Stimulated activated CD4-positive, alpha-beta T cell treated with anti-CD3 and anti-CD28 coated beads, Interleukin-12 subunit alpha, Interleukin-12 subunit beta, amount 100 ng/mL, for 48 hours (primary cell): ENCODE results near the gene A2ML1.
"Not testable (repeated sequence)": the region's sequence is repeated elsewhere in the genome, so short reads cannot be mapped to it uniquely, and the experiment has no call there.

Experiments
- DNase-seq, 3 donors: peaks; one replicate each; pipeline ENCODE4 v3.0.0-alpha.2; 2020; ENCODE audit warnings: low read depth in 2 of 3, low spot score in 1 of 3

A2ML1 gene

DNA sequence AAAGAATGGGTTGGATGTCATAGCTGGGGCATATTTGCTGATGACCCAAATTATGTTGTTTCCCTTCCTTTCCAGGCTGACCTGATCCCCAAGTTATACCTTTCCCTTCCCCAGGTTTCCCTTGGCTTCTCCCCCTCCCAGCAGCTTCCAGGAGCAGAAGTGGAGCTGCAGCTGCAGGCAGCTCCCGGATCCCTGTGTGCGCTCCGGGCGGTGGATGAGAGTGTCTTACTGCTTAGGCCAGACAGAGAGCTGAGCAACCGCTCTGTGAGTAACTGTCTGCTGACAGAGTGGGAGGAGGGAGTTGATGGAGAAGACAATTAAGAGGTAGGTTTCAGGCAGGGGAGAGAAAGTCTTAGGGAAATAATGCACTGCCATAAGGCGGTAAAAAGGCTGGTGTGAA lies 25.0 kb downstream of the A2ML1 start:
- no peak for DNase-seq

DNA sequence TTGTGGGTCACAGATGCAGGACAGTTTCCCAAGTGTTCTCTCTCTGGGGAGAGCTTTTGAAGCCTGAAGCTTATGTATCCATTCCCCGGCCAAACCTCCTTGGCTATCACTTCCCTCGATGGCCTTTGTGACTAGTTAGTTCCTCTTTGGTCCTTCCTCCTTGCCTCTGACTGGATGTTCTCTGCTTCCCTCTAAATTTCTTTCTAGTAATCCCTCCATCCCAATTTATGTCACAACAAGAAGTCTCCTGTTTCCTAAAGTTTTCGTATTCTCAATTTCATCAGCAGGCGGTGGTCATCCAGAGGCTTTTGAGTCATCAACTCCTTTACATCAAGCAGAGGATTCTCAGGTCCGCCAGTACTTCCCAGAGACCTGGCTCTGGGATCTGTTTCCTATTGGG lies 27.5 kb downstream of the A2ML1 start:
- no peak for DNase-seq

DNA sequence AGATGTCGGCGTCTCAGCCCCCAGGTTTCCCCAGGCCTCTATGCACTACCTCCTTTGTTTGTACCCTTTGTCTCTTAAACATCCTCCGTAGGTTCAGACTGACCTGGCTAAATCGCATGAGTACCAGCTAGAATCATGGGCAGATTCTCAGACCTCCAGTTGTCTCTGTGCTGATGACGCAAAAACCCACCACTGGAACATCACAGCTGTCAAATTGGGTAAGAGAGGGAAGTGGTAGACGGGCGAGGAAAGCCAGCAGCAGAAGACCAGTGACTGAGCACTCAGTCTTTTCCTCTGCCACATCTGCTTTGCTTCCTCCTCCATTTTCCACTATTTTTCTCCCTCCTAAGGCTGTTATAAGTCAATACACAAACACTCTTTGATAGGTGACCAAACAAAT lies 29.7 kb downstream of the A2ML1 start:
- DNase-seq: no peak

DNA sequence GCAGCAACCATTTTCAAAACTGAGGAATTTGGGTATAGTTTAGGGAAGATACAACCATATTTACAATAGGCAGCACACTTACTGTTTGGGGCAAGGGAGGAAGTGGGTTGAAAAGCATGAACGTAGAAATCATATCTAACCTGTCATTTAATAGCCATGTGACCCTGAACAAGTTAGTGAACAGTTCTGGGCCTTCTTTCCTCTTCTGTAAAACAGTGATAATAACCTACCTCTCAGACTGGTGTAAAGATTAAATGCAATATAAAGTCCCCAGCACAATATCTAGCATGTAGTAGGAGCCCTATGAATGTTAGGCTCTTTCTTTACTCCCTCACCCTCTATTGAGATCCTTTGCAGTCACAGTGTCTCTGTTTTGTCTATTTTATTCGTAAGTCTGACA lies 33.5 kb downstream of the A2ML1 start:
- no peak for DNase-seq

DNA sequence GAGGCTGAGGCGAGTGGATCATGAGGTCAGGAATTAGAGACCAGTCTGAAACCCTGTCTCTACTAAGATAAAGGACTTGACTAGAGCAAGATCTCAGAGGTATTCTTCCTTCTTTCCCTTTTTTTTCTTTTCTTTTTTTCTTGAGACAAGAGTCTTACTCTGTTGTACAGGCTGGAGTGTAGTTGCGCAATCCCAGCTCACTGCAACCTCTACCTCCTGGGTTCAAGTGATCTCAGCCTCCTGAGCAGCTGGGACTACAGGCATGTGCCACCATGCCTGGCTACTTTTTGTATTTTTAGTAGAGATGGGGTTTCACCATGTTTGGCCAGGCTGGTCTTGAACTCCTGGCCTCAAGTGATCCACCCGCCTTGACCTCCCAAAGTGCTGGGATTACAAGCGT lies 37.0 kb downstream of the A2ML1 start:
- DNase-seq: not testable (repeated sequence)

GRCh38 chr12:8860165-8860961 lies 37.9 kb downstream of the A2ML1 start:
- DNase-seq: peak; percentile 2 to 12 (median 6)

DNA sequence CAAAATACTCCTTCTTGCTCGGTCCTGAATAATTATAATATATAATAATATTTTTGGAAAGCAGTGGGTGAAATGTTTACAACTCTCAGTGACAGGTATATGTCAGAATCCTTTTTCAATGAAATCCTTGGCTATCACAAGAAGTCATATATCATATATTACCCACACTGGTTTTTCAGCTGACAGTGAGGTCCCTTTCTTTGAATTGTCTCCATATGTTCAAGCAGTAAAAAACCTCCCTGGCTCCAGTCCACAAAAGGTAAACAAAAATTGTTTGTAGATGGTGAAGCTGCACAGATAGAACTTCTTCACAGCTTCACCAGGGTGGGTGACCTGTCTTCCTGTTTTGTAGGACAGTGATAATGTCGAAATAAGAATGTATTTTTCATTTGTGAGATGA lies 44.0 kb downstream of the A2ML1 start:
- DNase-seq: no peak

DNA sequence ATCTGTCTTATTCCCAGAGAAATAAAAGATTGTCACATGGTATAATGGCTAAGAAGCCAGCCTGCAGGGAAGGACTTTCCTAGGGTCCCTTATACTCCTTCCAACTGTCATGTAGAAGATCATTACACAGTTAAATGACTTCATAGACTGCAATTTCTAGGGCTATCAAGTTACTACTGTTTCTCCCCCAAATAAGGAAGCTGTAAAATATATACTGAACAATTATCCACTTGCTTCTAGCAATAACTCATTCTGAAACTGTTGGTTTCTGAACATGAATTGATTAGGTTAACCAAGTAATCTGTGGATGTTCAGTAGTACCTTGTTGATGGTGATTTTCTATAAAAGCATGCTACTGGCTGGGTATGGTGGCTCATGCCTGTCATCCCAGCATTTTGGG lies 44.6 kb downstream of the A2ML1 start:
- no peak for DNase-seq

GRCh38 chr12:8867786-8868185 lies 45.4 kb downstream of the A2ML1 start:
- DNase-seq: no peak

- no peak for DNase-seq
Observed at GRCh38 chr12:8870586-8870985, 48.2 kb downstream of the A2ML1 start.

GRCh38 chr12:8871068-8871467 lies 48.6 kb downstream of the A2ML1 start:
- DNase-seq: no peak

DNA sequence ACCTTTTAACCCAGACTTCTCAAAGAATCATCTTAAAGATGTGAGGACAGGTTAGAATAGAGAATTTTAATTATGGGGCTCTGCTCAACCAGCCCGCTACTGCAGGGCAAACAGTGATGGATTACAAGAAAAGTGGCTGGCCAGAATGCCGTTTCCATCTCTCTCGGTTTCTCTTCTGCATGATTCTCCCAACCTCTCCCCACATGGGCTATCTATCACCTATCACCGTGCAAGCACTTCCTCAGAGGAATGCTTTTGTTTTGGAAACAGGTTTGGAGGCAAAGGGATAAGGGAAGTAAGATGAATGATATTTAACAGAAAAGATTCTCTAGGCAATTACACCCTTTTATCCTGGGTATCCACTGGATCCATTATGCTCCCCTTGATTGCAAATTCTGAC lies 54.5 kb downstream of the A2ML1 start:
- no peak for DNase-seq

DNA sequence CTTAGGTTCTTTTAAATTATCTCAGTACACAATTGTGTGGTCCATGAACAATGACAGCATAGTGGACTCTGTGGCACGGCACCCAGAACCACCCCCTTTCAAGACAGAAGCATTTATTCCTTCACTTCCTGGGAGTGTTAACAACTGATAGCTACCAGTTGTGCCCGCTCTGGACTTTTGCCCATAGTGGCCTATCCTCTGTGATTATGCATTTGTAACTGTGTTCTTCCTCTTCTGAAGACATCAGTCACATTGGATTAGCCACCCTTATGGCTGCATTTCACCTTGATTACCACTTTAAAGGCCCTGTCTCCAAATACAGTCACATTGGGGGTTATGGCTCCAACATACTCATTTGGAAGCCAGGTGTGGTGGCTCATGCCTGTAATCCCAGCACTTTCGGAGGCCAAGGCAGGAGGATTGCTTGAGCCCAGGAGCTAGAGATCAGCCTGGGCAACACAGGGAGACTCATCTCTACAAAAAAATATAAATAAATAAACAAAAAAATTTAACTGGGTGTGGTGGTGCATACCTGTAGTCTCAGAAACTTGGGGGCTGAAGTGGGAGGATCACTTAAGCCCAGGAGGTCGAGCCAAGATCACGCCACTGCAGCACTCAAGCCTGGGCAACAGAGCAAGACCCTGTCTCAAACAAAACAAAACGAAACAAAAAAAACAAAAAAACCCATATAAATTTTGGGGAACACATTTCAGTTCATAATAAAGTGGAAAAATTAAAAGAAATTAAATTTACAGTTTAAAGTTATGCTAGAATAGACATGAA lies 64.3 kb downstream of the A2ML1 start:
- DNase-seq: no peak

DNA sequence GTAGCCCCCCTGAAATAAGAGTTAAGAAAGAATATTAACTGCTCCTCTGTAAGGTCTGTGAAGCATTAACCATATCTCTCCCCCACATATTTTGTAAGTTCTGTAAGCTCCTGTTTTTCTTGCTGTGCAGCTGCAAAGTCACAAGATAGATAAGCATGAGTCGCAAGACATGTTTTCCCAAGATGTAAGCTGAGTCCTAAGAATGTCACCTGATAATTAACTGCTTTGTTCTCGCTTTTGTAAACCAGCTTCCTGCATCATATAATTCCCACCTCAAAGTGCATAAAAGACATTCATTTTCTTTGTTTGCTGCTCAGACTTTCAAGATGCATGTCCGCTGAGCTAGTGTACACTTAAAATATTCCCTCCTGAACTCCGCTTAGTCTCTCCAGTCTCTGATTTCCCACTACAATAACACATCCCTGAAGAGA lies 64.9 kb downstream of the A2ML1 start:
- DNase-seq: no peak

DNA sequence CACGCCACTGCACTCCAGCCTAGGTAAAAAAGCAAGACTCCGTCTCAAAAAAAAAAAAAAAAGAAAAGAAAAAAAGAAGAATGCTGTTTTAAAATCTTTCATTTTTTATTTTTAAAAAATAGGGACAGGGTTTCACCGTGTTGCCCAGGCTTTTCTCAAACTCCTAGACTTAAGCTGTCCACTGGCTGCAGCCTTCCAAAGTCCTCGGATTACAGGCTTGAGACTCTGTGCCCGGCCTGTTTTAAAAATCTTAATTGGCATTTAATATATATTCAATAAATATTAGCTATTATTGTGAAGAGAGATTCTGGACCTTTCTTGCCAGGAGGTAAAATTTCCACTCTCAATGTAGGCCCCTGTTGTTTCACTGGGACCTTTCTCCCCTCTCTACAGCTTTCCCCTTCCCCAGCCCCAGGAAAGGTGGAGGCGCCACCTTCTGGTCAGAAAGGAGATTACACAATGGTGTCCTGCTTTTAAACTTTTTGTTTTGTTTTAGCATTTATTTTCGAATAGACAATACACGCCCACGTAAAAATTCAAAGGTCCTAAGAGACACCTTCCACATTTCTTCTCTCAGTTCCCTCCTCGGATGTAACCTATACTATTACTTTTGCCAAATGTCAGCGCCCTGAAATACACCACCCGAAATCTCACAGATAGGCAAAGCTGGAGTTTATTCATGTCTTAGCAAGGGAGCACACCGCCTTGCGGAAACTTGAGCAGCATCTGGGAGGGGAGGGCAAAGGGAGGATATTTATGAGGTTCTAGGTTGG lies 68.1 kb downstream of the A2ML1 start:
- peak in 2 of 3 donors; percentile 43 to 70 for DNase-seq

- DNase-seq: no peak
Observed at GRCh38 chr12:8891976-8892375, 69.6 kb downstream of the A2ML1 start.

GRCh38 chr12:8894378-8894777 lies 72.0 kb downstream of the A2ML1 start:
- DNase-seq: no peak

DNA sequence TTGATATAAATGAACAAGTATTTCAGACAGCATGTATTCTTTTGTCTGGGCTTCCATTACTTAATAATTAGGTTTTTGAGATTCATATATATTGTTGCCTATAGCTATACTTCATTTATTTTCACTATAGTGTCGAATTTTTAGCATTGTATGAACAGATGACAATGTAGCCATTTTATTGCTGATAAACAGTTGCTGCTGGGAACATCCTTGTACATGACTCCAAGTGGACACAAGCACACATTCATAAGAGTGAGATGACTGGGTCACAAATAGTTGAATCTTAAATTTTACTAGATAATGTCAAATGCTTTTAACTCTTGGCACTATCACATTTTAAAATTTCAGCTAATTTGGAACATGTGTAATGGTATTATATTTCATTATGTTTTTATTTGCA lies 72.6 kb downstream of the A2ML1 start:
- no peak for DNase-seq

GRCh38 chr12:8897081-8897480 lies 74.7 kb downstream of the A2ML1 start:
- DNase-seq: no peak

GRCh38 chr12:8899830-8900229 lies 77.4 kb downstream of the A2ML1 start:
- DNase-seq: no peak

DNA sequence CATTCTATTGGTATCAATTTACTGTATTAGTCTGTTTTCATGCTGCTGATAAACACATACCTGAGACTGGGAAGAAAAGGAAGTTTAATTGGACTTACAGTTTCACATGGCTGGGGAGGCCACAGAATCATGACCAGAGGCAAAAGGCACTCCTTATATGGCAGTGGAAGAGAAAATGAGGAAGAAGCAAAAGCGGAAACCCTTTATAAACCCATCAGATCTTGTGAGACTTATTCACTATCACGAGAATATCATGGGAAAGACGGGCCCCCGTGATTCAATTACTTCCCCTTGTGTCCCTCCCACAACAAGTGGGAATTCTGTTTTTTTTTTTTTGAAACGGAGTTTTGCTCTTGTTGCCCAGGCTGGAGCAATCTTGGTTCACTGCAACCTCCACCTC lies 80.3 kb downstream of the A2ML1 start:
- not testable (repeated sequence) for DNase-seq

DNA sequence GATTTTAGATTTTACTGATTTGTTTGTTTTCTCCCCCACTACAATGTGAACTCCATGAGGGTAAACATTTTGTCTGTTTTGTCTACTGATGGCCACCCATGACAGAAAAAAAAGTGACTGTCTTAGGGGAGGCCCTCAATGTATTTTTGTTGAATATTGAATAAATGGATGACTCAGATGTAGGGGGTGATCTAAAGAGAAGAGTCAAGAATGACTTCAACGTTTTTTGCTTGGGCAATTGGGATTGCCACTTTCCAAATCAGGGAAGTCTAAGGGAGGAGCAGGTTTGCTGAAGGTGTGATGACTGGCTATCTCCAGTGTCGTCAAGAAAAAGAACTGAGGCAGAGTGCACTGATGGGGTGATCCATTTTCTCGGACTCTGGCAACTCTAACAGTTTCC lies 81.2 kb downstream of the A2ML1 start:
- DNase-seq: no peak
